HepG2 (cell line): ENCODE data around the gene RPL35. TPM values are rescaled to one million over a fixed set of nuclear protein-coding genes. Genes with fewer than 3 reads are reported as not detected.

ENCODE experiments used
- ATAC-seq: fragments of 200-7000 bp; cut with Tn5 transposase; 3 replicates; pipeline ENCODE4 v1.9.1; 2020; ENCODE audit warnings: mild to moderate bottlenecking, moderate library complexity
- BruUV-seq: library from RNA; stranded (reverse); fragments of 400-500 nt; replicated peaks from 2 replicates; lab custom pipeline; 2021; lab: Mats Ljungman, UMichigan
- CTCF ChIA-PET: fragments of 300-600 bp; formaldehyde crosslinking; extraction: SDS; loops from one replicate; lab custom pipeline; 2021; ENCODE audit warnings: low total read pairs, inconsistent platforms, low intra/inter-chr PET ratio; lab: Yijun Ruan, JAX
- POLR2A ChIA-PET: fragments of 350-600 bp; sonication (Branson Sonifier 250); formaldehyde crosslinking; loops from one replicate; lab custom pipeline; 2020; ENCODE audit warnings: antibody characterized with exemption, inconsistent platforms; lab: Yijun Ruan, JAX
- DNase-seq: peaks from one replicate; pipeline ENCODE4 v3.0.0-alpha.2; 2015; ENCODE audit warnings: low spot score
- FAIRE-seq: peaks from 3 replicates; lab custom pipeline; 2011; peaks lifted over from hg19 to GRCh38; lab: Jason Lieb, UNC
- H2AFZ ChIP-seq: one replicate; pipeline ENCODE4 v1.6.1; 2011; ENCODE audit warnings: low read length, inconsistent platforms
- H3K27ac ChIP-seq: fragments of 300-600 bp; 3 replicates; pipeline ENCODE4 v1.8.0; 2011; ENCODE audit warnings: mixed run types, mild to moderate bottlenecking, mixed read lengths, low read length, inconsistent platforms; ENCODE audit not compliant: insufficient read depth; ENCODE audit errors: extremely low read length
- H3K27me3 ChIP-seq, 2 experiments: fragments of 200-600 bp in 1 of 2; 2 replicates in 1 of 2; 3 replicates in 1 of 2; pipeline versions ENCODE4 v1.6.0 to v1.8.0; 2011; ENCODE audit warnings: low read length in 2 of 2, mild to moderate bottlenecking in 2 of 2, moderate library complexity in 2 of 2, inconsistent platforms in 1 of 2; ENCODE audit not compliant: insufficient read depth in 2 of 2, control insufficient read depth in 1 of 2
- H3K36me3 ChIP-seq, 2 experiments: fragments of 200-600 bp in 1 of 2; replicated peaks in 1 of 2; 2 replicates in 1 of 2; 3 replicates in 1 of 2; pipeline versions ENCODE4 v1.5.1 to v1.8.0; 2011; ENCODE audit warnings: low read length in 2 of 2, inconsistent platforms in 1 of 2; ENCODE audit not compliant: insufficient read depth in 2 of 2, control insufficient read depth in 1 of 2
- H3K4me1 ChIP-seq: 2 replicates; pipeline ENCODE4 v1.5.1; 2012; ENCODE audit warnings: low read length, inconsistent platforms; ENCODE audit not compliant: insufficient read depth
- H3K4me2 ChIP-seq: 2 replicates; pipeline ENCODE4 v1.6.0; 2011; ENCODE audit warnings: low read depth, low read length, inconsistent platforms
- H3K4me3 ChIP-seq, 3 experiments: fragments of 200-600 bp in 1 of 3; sonication (generic), shearing (Covaris generic) in 1 of 3; replicated peaks in 1 of 3; 2 replicates each; pipeline ENCODE4 v1.5.1; 2011 to 2016; ENCODE audit warnings: low read length in 3 of 3, inconsistent platforms in 2 of 3, low read depth in 2 of 3, mild to moderate bottlenecking in 2 of 3, control low read depth in 1 of 3, mixed read lengths in 1 of 3; ENCODE audit not compliant: insufficient read depth in 1 of 3
- H3K79me2 ChIP-seq: one replicate; pipeline ENCODE4 v1.6.1; 2011; ENCODE audit warnings: low read length, inconsistent platforms; ENCODE audit not compliant: insufficient read depth
- H3K9ac ChIP-seq: 2 replicates; pipeline ENCODE4 v1.6.0; 2011; ENCODE audit warnings: mild to moderate bottlenecking, low read depth, low read length, inconsistent platforms; ENCODE audit not compliant: insufficient read depth
- H3K9me3 ChIP-seq: 2 replicates; pipeline ENCODE4 v1.5.1; 2012; ENCODE audit warnings: mild to moderate bottlenecking, low read length
- H4K20me1 ChIP-seq: 2 replicates; pipeline ENCODE4 v1.6.0; 2011; ENCODE audit warnings: inconsistent platforms, mild to moderate bottlenecking, low read length, moderate library complexity; ENCODE audit not compliant: insufficient read depth
- ELF3 ChIP-seq: IDR thresholded peaks from 2 replicates; pipeline ENCODE4 v1.6.1; 2016; ENCODE audit warnings: missing genetic modification reagents, missing compliant biosample characterization
- FOXP1 ChIP-seq, 2 experiments: fragments of 450-650 bp in 1 of 2; IDR thresholded peaks; 2 replicates each; pipeline ENCODE4 v1.6.1; 2017 to 2018; ENCODE audit warnings: antibody characterized with exemption in 1 of 2
- HNRNPL ChIP-seq: fragments of 200-400 bp; formaldehyde crosslinking; IDR thresholded peaks from 2 replicates; pipeline ENCODE4 v1.6.1; 2017; ENCODE audit warnings: mild to moderate bottlenecking, low read depth, low read length
- MTA3 ChIP-seq: sonication (generic); formaldehyde crosslinking; IDR thresholded peaks from 2 replicates; pipeline ENCODE4 v1.4.0; 2020; ENCODE audit warnings: missing genetic modification reagents
- NFKBIZ ChIP-seq: IDR thresholded peaks from 2 replicates; pipeline ENCODE4 v1.6.1; 2018; ENCODE audit warnings: missing genetic modification reagents, missing compliant biosample characterization
- ZNF446 ChIP-seq: sonication (generic); formaldehyde crosslinking; IDR thresholded peaks from 2 replicates; pipeline ENCODE4 v1.5.0; 2020; ENCODE audit warnings: mild to moderate bottlenecking, missing genetic modification reagents
- ZNF766 ChIP-seq: sonication (generic); formaldehyde crosslinking; IDR thresholded peaks from 2 replicates; pipeline ENCODE4 v1.5.0; 2020; ENCODE audit warnings: missing genetic modification reagents, borderline replicate concordance
- WGBS: methylation state at CpG from one replicate; pipeline ENCODE4 v1.1.6; 2017; ENCODE audit warnings: low lambda C conversion rate; 5-methylcytosine and 5-hydroxymethylcytosine counted together
- in situ Hi-C: cut with HindIII; loops from 2 replicates; pipeline ENCODE4 v1.10.0; 2017; ENCODE audit warnings: low pct_unique_long_range_greater_than_20kb; ENCODE audit not compliant: extremely low pct_ligation_motif_present
- intact Hi-C: fragments of 100-400 bp; cut with micrococcal nuclease; formaldehyde crosslinking; loops from one replicate; pipeline ENCODE4 v1.10.0; 2022; ENCODE audit not compliant: unreplicated experiment
- polyA plus RNA-seq, 8 experiments: library from polyadenylated mRNA; depleted of rRNA in 3 of 8; stranded (reverse) in 7 of 8; unstranded in 1 of 8; fragments of >200 nt; fragmentation: Illumina TruSeq in 4 of 8; extraction: Trizol in 4 of 8; gene quantifications; 2 replicates each; pipeline versions ENCODE4 v1.2.1 to v1.2.3, GENCODE V29; 2011 to 2016; ENCODE audit warnings: low read depth in 4 of 8, missing spikeins in 1 of 8, mixed read lengths in 1 of 8; ENCODE audit not compliant: insufficient read depth in 1 of 8
- total RNA-seq, 5 experiments: library from RNA; depleted of rRNA; stranded (reverse); fragments of >200 nt; fragmentation: Illumina TruSeq; extraction: Trizol; gene quantifications; 2 replicates each; pipeline ENCODE4 v1.2.3, GENCODE V29; 2016; ENCODE audit warnings: low read depth in 1 of 5
- TF ChIP-seq, protein P1 (sequence below): IDR thresholded peaks from 2 replicates; pipeline ENCODE4 v1.6.1; 2016; ENCODE audit warnings: mild to moderate bottlenecking
- TF ChIP-seq, protein P2 (sequence below): sonication (generic); formaldehyde crosslinking; IDR thresholded peaks from 2 replicates; pipeline ENCODE4 v1.4.0; 2020; ENCODE audit warnings: missing genetic modification reagents

The RPL35 gene
- total and polyA plus RNA-seq, 2 of the 13 experiments (the other 11 are each of a cell fraction or from before 2014, with no cell fraction given): 2,153 to 2,935 TPM

DNA sequence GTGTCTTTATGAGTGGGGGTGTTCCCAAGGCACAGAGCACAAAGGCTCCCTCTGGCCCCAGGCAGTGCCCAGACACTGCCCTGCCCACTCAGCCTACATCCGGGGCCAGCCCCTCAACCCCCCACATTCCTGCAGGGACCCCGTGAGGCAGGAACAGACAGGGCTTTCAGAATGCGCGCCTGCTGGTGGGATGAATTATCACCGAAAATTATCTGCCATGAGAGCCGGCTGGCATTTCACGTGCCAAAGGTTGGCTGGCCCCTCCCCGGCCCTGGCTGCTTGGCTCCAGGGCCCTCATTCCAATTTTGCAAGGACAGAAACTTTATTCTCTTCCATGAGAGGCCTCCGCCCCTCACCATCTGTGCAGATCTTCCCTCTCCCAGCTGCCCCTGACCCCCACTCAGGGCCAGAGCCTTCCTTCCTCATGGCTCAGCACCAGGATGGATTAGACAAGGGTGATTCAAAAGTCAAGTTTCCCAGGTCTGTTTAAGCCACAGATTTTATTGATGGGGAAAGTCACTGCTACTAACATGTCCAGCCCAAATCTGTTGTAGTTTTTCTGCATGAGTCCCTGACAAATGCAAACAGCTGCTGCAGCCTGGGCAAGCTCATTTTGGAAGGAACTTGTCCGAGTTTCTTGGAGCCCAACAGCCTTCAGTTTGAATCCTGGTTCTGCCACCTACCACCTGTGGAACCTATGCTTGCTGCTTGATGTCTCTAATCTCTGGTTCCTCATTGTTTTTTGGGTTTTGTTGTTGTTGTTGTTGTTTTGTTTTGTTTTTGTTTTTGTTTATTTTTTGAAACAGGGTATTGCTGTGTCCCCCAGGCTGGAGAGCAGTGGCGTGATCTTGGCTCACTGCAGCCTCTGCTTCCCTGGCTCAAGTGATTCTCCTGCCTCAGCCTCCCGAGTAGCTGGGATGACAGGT is 40.8 kb downstream of the RPL35 start:
- intact Hi-C loops: no loop called here
- no peaks in the 10 kb centered on the region for H3K9me3 ChIP-seq
- TF ChIP-seq MTA3 (CRISPR knock-in tag) (no peak), FOXP1 (IDR thresholded peaks at IDR 0.05) (peak; percentile 73), FOXP1 (CRISPR knock-in tag; IDR thresholded peaks at IDR 0.05) (no peak), HNRNPL (0 out of 2 replicates have a peak, but pooled peaks have one; percentile 48)
- BruUV-seq: no TSS peak
- no peaks in the 10 kb centered on the region for H3K36me3 ChIP-seq
- no peak overlapping the region for H3K27ac ChIP-seq
- H4K20me1 ChIP-seq: no peaks in the 10 kb centered on the region
- no peaks in the 10 kb centered on the region for H3K79me2 ChIP-seq
- no peak overlapping the region for H3K9ac ChIP-seq
- H3K4me1 ChIP-seq: peaks cover 56% of the 10 kb centered on the region
- WGBS: 58% methylated on average over 8 of the region's 12 CpGs
- no peak overlapping the region for H2AFZ ChIP-seq
- DNase-seq (no peak), ATAC-seq (no peak), FAIRE-seq (no peak)
- ChIA-PET POLR2A (no interaction called here), CTCF (interaction anchor here (1.7 kb wide), 1 partner anchor 32 kb away, joined by 6 read pairs; the partner anchor contains the start of gene WDR38)
- in situ Hi-C loops: no loop called here
- no peaks in the 10 kb centered on the region for H3K27me3 ChIP-seq
- no peak overlapping the region for H3K4me3 ChIP-seq
- no peak overlapping the region for H3K4me2 ChIP-seq

DNA sequence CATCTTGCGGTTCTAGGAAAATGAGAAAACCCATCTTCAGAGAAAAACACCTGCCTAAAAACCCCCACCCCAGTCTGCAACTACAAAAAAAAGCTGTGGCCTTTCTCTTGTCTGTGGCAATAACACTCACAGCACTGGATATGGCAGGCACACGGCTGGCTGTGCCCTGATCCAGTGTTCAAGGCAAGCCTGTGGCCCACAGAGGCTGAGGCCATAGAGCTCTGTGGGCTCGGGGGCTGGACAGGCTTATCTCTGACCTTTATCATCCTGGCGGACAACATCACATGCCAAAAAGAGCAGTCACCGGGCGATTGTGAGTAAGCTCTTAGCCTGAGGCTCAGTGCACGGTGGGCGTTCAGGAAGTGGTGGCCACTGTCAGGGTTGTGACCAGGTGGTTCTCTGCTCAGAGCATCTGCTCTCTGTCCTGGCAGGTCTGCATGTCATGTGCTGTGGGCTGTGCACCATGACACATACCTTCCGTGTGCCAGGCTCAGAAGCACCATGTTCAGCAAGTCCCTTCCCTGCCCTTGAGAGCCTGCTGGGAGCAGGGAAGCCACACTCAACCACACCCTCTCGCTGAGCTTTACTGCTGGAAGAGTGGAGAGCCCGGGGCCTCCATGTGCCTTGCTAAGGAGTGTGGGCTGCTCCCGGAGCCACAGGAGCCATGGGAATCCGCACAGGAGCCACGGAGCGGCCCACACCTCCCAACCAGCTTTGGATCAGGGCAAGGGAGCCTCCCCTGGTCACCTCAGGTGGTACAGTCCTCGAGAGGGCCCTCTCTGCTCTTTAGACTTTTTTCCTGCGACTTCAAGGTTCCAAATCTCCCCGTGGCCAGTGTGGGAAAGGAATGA is 43.1 kb downstream of the RPL35 start:
- Histone ChIP-seq H3K27me3 (no peaks in the 10 kb centered on the region), H4K20me1 (no peaks in the 10 kb centered on the region), H3K4me1 (peaks cover 46% of the 10 kb centered on the region), H3K27ac (peak overlapping the region; percentile 63), H3K9me3 (no peaks in the 10 kb centered on the region), H3K4me3 (peak overlapping the region; percentile 48 to 72 (median 54)), H3K9ac (peak overlapping the region; percentile 64), H3K79me2 (no peaks in the 10 kb centered on the region), H2AFZ (peak overlapping the region; percentile 67), H3K4me2 (peak overlapping the region; percentile 89), H3K36me3 (no peaks in the 10 kb centered on the region)
- intact Hi-C loops (loop anchor here (2.0 to 5.0 kb wide), 2 partner anchors 24 to 41 kb away; partner anchors contain the start of gene OLFML2A), in situ Hi-C loops (no loop called here)
- DNase-seq (peak; percentile 90), FAIRE-seq (peak; percentile 72), ATAC-seq (peak; percentile 91)
- TSS peak; percentile 85 for BruUV-seq
- POLR2A ChIA-PET: interaction anchor here (0.9 to 2.7 kb wide), 16 partner anchors 10 to 48 kb away, joined by 3 to 28 read pairs (median 5); partner anchors contain the start of genes ARPC5L, NR6A1 and WDR38
- CTCF ChIA-PET: interaction anchor here (1.4 to 1.7 kb wide), 3 partner anchors 24 to 44 kb away, joined by 6 read pairs; partner anchors contain the start of gene WDR38
- 4% methylated on average over 4 of the region's 18 CpGs for WGBS
- TF ChIP-seq ELF3 (CRISPR knock-in tag) (peak; percentile 69), ZNF766 (CRISPR knock-in tag) (peak; percentile 72; the same call in 1 of the 2 replicates), ZNF446 (no peak), NFKBIZ (no peak)
- TF ChIP-seq, protein P1, sequence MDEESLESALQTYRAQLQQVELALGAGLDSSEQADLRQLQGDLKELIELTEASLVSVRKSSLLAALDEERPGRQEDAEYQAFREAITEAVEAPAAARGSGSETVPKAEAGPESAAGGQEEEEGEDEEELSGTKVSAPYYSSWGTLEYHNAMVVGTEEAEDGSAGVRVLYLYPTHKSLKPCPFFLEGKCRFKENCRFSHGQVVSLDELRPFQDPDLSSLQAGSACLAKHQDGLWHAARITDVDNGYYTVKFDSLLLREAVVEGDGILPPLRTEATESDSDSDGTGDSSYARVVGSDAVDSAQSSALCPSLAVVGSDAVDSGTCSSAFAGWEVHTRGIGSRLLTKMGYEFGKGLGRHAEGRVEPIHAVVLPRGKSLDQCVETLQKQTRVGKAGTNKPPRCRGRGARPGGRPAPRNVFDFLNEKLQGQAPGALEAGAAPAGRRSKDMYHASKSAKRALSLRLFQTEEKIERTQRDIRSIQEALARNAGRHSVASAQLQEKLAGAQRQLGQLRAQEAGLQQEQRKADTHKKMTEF (CRISPR knock-in tag): no peak; the same call in 1 of the 2 replicates
- TF ChIP-seq, protein P2, sequence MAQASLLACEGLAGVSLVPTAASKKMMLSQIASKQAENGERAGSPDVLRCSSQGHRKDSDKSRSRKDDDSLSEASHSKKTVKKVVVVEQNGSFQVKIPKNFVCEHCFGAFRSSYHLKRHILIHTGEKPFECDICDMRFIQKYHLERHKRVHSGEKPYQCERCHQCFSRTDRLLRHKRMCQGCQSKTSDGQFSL (CRISPR knock-in tag): no peak
